Measurements from ENCODE around the gene ATXN7L3.
A peak's percentile ranks its signal among the peaks of the same experiment; 100 is the strongest.

Gene ATXN7L3

GRCh38 chr17:44198721-44199552 lies 747 bp downstream of the ATXN7L3 start:
- DNase-seq: peak in 1 of 2 experiments; percentile 43

DNA sequence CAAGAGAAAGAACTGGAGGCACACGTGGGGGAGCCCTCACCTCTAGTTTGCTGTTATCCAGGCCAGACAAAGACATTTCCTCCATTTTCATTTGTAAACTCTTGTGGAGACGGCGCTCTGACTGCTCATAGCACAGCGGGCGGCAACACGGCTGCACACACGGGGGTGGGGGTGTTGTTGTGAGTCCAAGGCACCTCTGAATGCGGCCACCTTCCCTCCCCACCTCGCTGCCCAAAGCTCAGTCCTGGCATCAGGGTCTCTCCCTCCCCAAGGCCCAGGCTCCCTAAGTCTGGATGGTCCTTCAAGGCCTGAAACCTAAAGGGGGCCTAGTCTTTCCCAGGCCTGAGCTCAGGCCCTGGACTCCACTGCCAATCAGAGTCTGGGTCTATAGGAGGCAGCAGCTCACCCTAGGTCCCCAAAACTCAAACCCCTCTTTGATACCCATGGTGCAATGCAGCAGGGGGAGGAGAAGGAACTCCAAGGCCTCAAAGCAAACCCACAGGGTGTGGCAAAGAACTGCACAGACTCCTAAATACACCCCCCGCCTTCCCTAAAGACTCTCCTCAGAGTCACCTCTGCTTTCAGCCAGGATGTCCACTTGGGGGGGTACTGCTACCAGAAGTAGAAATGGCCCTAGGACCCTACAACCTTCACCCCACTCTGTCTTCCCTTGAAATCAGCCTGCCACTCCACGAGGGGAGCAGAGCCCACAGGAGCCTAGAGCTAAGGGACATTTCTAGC lies 1.5 kb downstream of the ATXN7L3 start:
- peak in 1 of 2 experiments; percentile 34 for DNase-seq

GRCh38 chr17:44197107-44197506 lies 2.6 kb downstream of the ATXN7L3 start:
- DNase-seq: no peak

DNA sequence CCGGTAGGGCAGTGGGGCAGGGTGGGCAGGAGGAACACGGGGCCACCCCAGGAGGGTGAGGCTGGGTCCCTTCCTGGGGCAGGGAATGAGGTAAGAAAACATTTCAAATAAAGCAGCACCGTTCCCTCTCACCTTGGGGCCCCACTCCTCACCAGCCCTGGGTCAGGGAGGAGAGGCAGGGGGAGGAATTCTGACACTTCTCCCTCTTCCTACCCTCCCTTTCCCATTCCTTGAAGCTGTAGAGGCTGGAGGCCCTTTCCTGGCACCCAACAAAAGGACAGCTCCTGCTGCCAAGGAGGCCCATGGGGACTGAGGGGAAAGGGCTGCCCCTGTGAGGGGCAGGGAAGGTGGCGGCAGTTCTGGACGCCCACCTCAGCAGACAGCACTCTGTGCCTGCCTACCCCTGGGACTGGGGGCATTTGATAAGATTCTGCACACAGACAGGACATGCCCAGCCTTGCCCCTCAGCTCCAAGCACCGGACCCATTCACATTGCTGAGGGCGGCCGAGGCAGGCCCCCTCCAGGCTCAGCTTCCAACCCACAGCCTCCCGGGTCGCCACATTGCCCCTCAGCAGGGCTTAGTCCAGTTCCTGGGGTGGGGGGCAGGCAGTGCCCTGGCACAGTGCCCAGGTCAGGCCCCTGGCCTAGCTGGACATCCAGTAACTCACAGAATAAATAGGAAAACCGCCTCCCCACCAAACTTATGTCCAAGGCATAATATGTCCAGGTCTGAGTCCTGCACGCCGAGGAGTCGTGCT lies 6.2 kb downstream of the ATXN7L3 start:
- DNase-seq: no peak

DNA sequence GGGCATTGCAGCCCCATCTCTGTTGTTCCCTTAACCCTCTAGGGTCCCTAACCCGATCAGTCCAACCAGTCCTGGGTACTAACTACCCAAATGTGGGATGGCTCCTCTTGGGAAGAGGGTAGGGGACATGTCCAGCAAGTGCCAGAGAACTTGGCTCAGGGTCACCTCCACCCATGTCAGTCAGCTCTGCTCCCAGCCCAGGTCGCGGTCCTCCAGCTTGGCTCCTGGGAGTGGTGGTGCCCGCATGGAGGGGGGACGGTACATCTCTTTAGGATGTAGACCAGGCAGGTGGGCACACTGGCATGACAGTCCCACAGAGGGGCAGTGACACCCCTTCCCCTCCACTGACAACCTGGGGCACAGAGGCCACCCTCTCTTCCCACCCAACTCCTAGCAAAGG lies 6.9 kb downstream of the ATXN7L3 start:
- DNase-seq: no peak

- DNase-seq: no peak
Observed at GRCh38 chr17:44191941-44192496, 7.7 kb downstream of the ATXN7L3 start.

GRCh38 chr17:44191369-44191768 lies 8.3 kb downstream of the ATXN7L3 start:
- DNase-seq: no peak

GRCh38 chr17:44190481-44190880 lies 9.2 kb downstream of the ATXN7L3 start:
- no peak for DNase-seq

DNA sequence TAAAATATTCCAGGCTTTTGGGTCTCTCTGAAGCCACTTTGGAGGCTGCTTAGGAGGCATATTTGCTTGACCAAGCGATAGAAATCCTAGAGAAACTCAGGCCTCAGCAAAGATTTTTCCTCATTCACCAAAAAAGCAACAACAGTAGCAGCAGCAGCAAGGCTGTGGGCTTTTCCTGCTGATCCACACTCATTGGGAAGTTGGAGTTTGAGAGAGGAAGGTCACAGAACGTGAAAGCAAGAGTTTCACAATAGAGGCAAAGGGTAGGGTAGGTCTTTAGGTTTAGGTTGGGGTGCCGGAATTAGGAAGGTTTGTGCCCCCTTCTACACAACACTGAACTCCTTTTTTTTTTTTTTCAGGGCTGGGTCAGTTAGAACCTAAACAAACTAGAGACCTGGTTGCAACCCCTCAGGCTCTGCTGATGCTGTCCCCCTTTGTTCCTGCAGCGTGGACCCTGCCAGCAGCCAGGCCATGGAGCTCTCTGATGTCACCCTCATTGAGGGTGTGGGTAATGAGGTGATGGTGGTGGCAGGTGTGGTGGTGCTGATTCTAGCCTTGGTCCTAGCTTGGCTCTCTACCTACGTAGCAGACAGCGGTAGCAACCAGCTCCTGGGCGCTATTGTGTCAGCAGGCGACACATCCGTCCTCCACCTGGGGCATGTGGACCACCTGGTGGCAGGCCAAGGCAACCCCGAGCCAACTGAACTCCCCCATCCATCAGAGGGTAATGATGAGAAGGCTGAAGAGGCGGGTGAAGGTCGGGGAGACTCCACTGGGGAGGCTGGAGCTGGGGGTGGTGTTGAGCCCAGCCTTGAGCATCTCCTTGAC lies 10.9 kb downstream of the ATXN7L3 start:
- DNase-seq: no peak

DNA sequence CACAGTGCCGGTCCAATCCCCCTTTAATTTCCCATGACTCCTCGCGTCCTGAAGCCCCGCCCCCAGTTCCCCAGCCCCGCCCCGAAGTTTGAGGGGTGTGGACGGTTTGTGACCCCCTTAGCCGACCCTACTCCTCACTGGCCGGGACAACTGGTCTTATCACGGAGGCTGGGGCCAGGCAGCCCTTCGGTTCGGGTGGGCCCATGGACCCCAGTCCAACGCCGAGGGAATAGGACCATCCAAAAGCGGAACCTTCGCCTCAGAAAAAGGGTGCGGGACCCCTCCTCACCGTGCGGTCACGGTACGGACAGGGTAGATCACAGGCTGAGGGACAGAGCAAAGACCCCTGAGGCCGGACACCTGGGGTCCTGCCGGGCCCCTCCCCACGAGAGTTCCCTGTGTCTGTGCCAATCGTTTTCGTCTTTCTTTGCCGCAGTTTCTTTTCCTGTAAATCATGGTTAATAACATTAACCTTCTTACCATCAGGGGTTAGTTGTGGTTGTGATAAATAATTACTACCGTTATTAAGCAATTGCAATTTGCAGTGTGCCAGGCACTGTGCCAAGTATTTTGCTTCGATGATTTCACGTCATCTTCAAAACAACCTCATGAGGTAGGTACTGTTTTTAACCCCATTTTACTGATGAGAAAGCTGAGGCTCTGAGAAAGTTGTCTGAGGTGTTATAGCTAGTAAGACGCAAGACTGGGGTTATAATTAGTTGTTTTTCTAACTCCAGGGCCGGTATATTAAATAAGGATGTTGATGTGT lies 12.4 kb downstream of the ATXN7L3 start:
- DNase-seq: no peak

DNA sequence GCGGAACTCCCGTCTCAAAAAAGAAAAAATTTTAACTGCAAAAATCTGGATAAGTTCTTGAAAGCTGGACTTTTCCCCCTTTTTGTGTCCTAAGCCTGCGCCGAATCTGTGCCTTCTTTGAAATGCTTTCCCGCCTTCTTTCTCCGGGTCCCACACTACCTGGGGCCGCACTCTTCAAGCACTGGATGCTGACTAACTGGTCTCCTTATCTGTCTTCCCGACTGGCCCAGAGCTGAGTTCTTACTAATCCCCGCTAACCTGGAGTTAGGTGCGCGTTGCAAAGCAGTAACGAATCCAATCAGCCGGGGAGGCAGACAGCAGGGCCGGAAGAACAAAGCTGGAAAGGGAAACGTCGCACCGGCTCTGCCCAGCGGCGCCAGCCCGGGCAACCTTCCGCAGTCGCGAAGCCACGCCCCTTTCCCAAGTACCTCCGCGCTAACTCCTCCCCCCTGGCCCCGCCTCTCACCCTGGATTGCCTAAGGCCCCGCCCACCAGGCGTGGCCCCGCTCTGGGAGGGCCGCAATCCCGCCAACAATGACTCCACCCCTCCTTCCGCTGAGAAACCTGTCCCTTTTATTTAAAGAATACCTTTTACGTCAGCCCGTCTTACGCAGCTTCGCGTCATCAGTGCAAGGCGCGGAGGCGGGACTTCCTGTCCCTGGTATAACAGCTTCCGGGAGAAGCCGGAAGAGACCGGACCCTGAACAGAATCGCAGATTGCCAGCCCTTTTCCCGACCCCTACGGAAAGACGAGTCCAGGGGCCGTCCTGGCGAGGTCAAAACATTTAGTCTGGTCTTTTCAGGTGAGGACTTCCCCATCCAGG lies 13.2 kb downstream of the ATXN7L3 start, which contains the start of gene TMUB2:
Gene TMUB2 (plus strand): TSS at position 666 of the 824 bp plus-strand sequence. CDS start 737 bp downstream, outside the sequence.
- DNase-seq: peak; percentile 95 to 99

- no peak for DNase-seq
Observed at GRCh38 chr17:44184212-44184810, 15.4 kb downstream of the ATXN7L3 start.

GRCh38 chr17:44183024-44183423 lies 16.7 kb downstream of the ATXN7L3 start:
- DNase-seq: no peak

- DNase-seq: no peak
Observed at GRCh38 chr17:44178133-44178532, 21.6 kb downstream of the ATXN7L3 start.

- DNase-seq: no peak
Observed at GRCh38 chr17:44177640-44178039, 22.0 kb downstream of the ATXN7L3 start.

DNA sequence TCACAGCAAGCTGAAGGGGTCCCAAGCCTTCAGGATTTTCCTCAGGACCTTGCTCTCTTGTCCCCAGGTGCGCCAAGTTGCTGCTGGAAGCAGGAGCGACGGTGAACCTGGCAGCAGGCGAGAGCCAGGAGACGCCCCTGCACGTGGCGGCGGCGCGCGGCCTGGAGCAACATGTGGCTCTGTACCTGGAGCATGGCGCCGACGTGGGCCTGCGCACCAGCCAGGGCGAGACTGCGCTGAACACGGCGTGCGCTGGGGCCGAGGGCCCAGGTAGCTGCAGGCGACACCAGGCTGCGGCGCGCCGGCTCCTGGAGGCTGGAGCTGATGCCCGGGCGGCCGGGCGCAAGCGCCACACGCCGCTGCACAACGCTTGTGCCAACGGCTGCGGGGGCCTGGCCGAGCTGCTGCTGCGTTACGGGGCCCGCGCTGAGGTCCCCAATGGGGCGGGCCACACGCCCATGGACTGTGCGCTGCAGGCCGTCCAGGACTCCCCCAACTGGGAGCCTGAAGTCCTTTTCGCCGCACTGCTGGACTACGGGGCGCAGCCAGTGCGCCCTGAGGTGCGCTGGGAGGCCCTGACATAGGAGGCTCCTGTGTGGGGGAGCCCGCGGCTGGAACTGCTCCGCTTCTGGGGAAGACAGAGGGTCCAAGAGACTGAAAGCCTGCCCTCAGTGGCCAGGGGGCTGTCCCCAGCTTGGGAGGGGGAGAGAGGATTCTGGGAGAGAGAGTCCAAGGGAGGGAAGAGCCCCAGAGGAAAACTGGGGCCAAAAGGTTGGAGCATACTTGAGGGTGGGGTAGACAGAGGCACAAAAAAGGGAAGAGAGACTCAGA lies 22.8 kb downstream of the ATXN7L3 start:
- DNase-seq: no peak

- DNase-seq: no peak
Observed at GRCh38 chr17:44176257-44176656, 23.4 kb downstream of the ATXN7L3 start.

DNA sequence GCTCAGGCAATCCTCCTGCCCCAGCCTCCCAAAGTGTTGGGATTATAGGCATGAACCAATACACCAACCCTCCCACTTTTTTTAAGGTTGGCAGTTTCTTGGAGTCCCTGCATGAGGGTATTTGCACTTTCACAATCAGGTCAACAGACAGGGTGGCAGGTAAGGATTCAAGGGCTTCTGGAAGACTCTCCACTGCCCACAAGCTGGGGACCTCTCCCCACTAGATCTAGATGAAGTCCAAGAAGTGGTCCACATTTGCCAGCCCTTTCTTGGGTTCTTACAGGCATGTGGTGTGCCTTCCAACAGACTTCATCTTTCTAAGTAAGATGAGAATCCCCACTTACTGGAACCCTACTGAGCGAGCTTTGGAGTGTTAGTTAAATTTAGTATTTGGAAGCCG lies 25.3 kb downstream of the ATXN7L3 start:
- no peak for DNase-seq

- DNase-seq: no peak
Observed at GRCh38 chr17:44171931-44172455, 27.7 kb downstream of the ATXN7L3 start.

Measured in SW 1271 (cell line).